Kidney (tissue), 14 donors: ENCODE results near the gene SHH. TPM values are rescaled to one million over a fixed set of nuclear protein-coding genes. Genes with fewer than 3 reads are reported as not detected.

Source experiments
- DNase-seq, 5 donors: peaks; one replicate each; pipeline ENCODE4 v3.0.0-alpha.2; 2013 to 2020
- FAIRE-seq: peaks from 2 replicates; lab custom pipeline; 2012; peaks lifted over from hg19 to GRCh38; lab: Jason Lieb, UNC
- H3K27ac ChIP-seq, 2 donors: one replicate each; pipeline ENCODE4 v1.7.0; 2013; ENCODE audit warnings: low read depth in 2 of 2, low read length in 2 of 2, inconsistent platforms in 1 of 2
- H3K27me3 ChIP-seq: one replicate; pipeline ENCODE4 v1.7.1; 2013; ENCODE audit warnings: low read length, inconsistent platforms; ENCODE audit not compliant: control insufficient read depth, insufficient read depth
- H3K36me3 ChIP-seq, 3 donors: one replicate each; pipeline versions ENCODE4 v1.7.0 to v1.7.1; 2013; ENCODE audit warnings: low read length in 3 of 3, control low read depth in 1 of 3, inconsistent platforms in 1 of 3; ENCODE audit not compliant: insufficient read depth in 3 of 3, control insufficient read depth in 2 of 3
- H3K4me1 ChIP-seq, 3 donors: one replicate each; pipeline versions ENCODE4 v1.7.0 to v1.7.1; 2013; ENCODE audit warnings: low read length in 3 of 3, inconsistent platforms in 1 of 3, low read depth in 1 of 3; ENCODE audit not compliant: control insufficient read depth in 2 of 3, insufficient read depth in 2 of 3
- H3K4me3 ChIP-seq, 3 donors: one replicate each; pipeline versions ENCODE4 v1.7.0 to v1.8.1; 2013; ENCODE audit warnings: low read length in 3 of 3, control low read depth in 1 of 3, inconsistent platforms in 1 of 3
- H3K9ac ChIP-seq, 3 donors: one replicate each; pipeline versions ENCODE4 v1.7.0 to v1.7.1; 2013; ENCODE audit warnings: low read length in 3 of 3, control low read depth in 1 of 3, inconsistent platforms in 1 of 3
- H3K9me3 ChIP-seq, 3 donors: one replicate each; pipeline versions ENCODE4 v1.7.0 to v1.7.1; 2013; ENCODE audit warnings: low read length in 3 of 3, control low read depth in 1 of 3, inconsistent platforms in 1 of 3; ENCODE audit not compliant: control insufficient read depth in 2 of 3, insufficient read depth in 1 of 3
- CTCF ChIP-seq: IDR thresholded peaks from 3 replicates; pipeline ENCODE4 v1.5.1; 2012; ENCODE audit warnings: mild to moderate bottlenecking, moderate library complexity, borderline replicate concordance; ENCODE audit not compliant: insufficient read depth; ENCODE audit errors: extremely low read depth
- intact Hi-C: fragments of 100-400 bp; cut with DNase I; formaldehyde crosslinking; loops from one replicate; pipeline ENCODE4 v1.11.1; 2022
- polyA plus RNA-seq: library from polyadenylated mRNA; stranded (reverse); fragments of 350-450 nt; fragmentation: Illumina TruSeq; extraction: RNeasy Lipid Tissue Mini Kit (QIAGEN cat#74804); gene quantifications from one replicate; pipeline ENCODE4 v1.2.3, GENCODE V29; 2014; ENCODE audit warnings: low read depth, low replicate concordance; ENCODE audit not compliant: insufficient read depth
- total RNA-seq: library from RNA; stranded (reverse); fragmentation: NEBNext Ultra II Directional; extraction: Animal tissue kit (Norgen Biotek cat#: 25700); gene quantifications from one replicate; pipeline ENCODE4 v1.2.1, GENCODE V29; 2021
- donor health status: control.
- donor health status: control.
- donor health status: control.
- donor health status: control.
- donor health status: control.
- donor health status: DM: yes; HTN: yes; CAD: no.
- donor health status: Normal renal cell carcinoma (clear cell type).

SHH gene
- total and polyA plus RNA-seq, 2 donors from 2014 or later: 2.0 to 15.2 TPM

- intact Hi-C loops: no loop called here
- FAIRE-seq: no peak
- DNase-seq: no peak
- TF ChIP-seq CTCF: no peak
- H3K9ac ChIP-seq: no peak overlapping the region
- H3K4me1 ChIP-seq: peaks cover 0 to 4% (median 2%) of the 10 kb centered on the region in 3 donors
- peaks cover 0 to 3% (median 0%) of the 10 kb centered on the region in 3 donors for H3K36me3 ChIP-seq
- no peak overlapping the region for H3K27ac ChIP-seq
- peaks cover 0 to 3% (median 0%) of the 10 kb centered on the region in 3 donors for H3K9me3 ChIP-seq
- H3K4me3 ChIP-seq: no peak overlapping the region
- no peaks in the 10 kb centered on the region for H3K27me3 ChIP-seq
Measured at GRCh38 chr7:155758348-155758747, 53.9 kb downstream of the SHH start.

GRCh38 chr7:155756322-155756721 is 55.9 kb downstream of the SHH start:
- H3K36me3 ChIP-seq: peaks cover 0 to 3% (median 0%) of the 10 kb centered on the region in 3 donors
- intact Hi-C loops: no loop called here

GRCh38 chr7:155755026-155755425 is 57.2 kb downstream of the SHH start:
- H3K9ac ChIP-seq: no peak overlapping the region
- DNase-seq (no peak), FAIRE-seq (no peak)
- no peak overlapping the region for H3K27ac ChIP-seq
- peaks cover 0 to 3% (median 2%) of the 10 kb centered on the region in 3 donors for H3K36me3 ChIP-seq
- intact Hi-C loops: no loop called here
- no peak for TF ChIP-seq CTCF
- H3K4me3 ChIP-seq: no peak overlapping the region
- H3K4me1 ChIP-seq: peaks cover 0 to 10% (median 6%) of the 10 kb centered on the region in 3 donors
- H3K9me3 ChIP-seq: peaks cover 0 to 3% (median 0%) of the 10 kb centered on the region in 3 donors
- H3K27me3 ChIP-seq: no peaks in the 10 kb centered on the region

More at GRCh38 chr7:155756322-155756721, 55.9 kb downstream of the SHH start:
- FAIRE-seq (no peak), DNase-seq (no peak)
- Histone ChIP-seq H3K4me3 (no peak overlapping the region), H3K27ac (no peak overlapping the region), H3K27me3 (no peaks in the 10 kb centered on the region), H3K9ac (no peak overlapping the region), H3K9me3 (peaks cover 0 to 3% (median 0%) of the 10 kb centered on the region in 3 donors), H3K4me1 (peaks cover 0 to 10% (median 6%) of the 10 kb centered on the region in 3 donors)
- TF ChIP-seq CTCF: no peak

GRCh38 chr7:155754165-155754564 is 58.1 kb downstream of the SHH start:
- H3K27ac ChIP-seq: no peak overlapping the region
- H3K4me1 ChIP-seq: peaks cover 0 to 10% (median 6%) of the 10 kb centered on the region in 3 donors
- no peak overlapping the region for H3K9ac ChIP-seq
- H3K27me3 ChIP-seq: no peaks in the 10 kb centered on the region
- FAIRE-seq (no peak), DNase-seq (no peak)
- intact Hi-C loops: no loop called here
- H3K4me3 ChIP-seq: no peak overlapping the region
- no peak for TF ChIP-seq CTCF
- H3K9me3 ChIP-seq: peaks cover 0 to 3% (median 0%) of the 10 kb centered on the region in 3 donors
- H3K36me3 ChIP-seq: peaks cover 0 to 3% (median 2%) of the 10 kb centered on the region in 3 donors
